Astrocyte of the cerebellum (primary cell): ENCODE measurements around the gene GADD45A.
A peak's percentile ranks its signal among the peaks of the same experiment; 100 is the strongest.

Experiments
- DNase-seq: peaks from one replicate; pipeline ENCODE4 v3.0.0-alpha.2; 2011; ENCODE audit warnings: low read depth
- H3K4me3 ChIP-seq: 2 replicates; pipeline ENCODE4 v1.5.1; 2011; ENCODE audit warnings: mild to moderate bottlenecking, low read depth, low read length, moderate library complexity
- CTCF ChIP-seq: IDR thresholded peaks from 2 replicates; pipeline ENCODE4 v1.5.1; 2012; ENCODE audit warnings: low read length, low read depth, moderate library complexity, mild to moderate bottlenecking; ENCODE audit errors: missing control alignments
- in situ Hi-C: cut with HindIII; loops from 2 replicates; pipeline ENCODE4 v1.10.0; 2017; ENCODE audit warnings: low sequenced_read_pairs

Gene GADD45A

GRCh38 chr1:67711855-67712212 is 26.8 kb downstream of the GADD45A start:
- DNase-seq = no peak
- no peak overlapping the region for H3K4me3 ChIP-seq
- TF ChIP-seq CTCF = no peak
- in situ Hi-C loops = no loop called here

- TF ChIP-seq CTCF = no peak
- in situ Hi-C loops = no loop called here
- H3K4me3 ChIP-seq = no peak overlapping the region
- DNase-seq = peak; percentile 81
Measured at GRCh38 chr1:67713057-67713846, 28.3 kb downstream of the GADD45A start.

GRCh38 chr1:67715819-67716218 is 30.8 kb downstream of the GADD45A start:
- in situ Hi-C loops = no loop called here
- TF ChIP-seq CTCF = no peak
- no peak for DNase-seq
- H3K4me3 ChIP-seq = no peak overlapping the region

- no peak for DNase-seq
- H3K4me3 ChIP-seq = no peak overlapping the region
- in situ Hi-C loops = no loop called here
- no peak for TF ChIP-seq CTCF
Measured at GRCh38 chr1:67716800-67717199, 31.8 kb downstream of the GADD45A start.

- no peak for DNase-seq
Measured at GRCh38 chr1:67717876-67718275, 32.9 kb downstream of the GADD45A start.

More at GRCh38 chr1:67717876-67718275, 32.9 kb downstream of the GADD45A start:
- in situ Hi-C loops = no loop called here
- H3K4me3 ChIP-seq = no peak overlapping the region
- no peak for TF ChIP-seq CTCF
